PC-9 (cell line): ENCODE results near the gene EML5. TPM values are rescaled to one million over a fixed set of nuclear protein-coding genes. Genes with fewer than 3 reads are reported as not detected.
A peak's percentile ranks its signal among the peaks of the same experiment; 100 is the strongest.

ENCODE experiments used
- BruUV-seq: library from RNA; stranded (reverse); fragments of 400-500 nt; replicated peaks from 2 replicates; lab custom pipeline; 2021; lab: Mats Ljungman, UMichigan
- CTCF ChIA-PET: fragments of 300-600 bp; sonication (Branson Sonifier 250); formaldehyde crosslinking; loops from one replicate; lab custom pipeline; 2022; ENCODE audit warnings: antibody characterized with exemption; lab: Charles Lee
- POLR2A ChIA-PET: fragments of 300-600 bp; sonication (Branson Sonifier 250); formaldehyde crosslinking; loops from one replicate; lab custom pipeline; 2022; ENCODE audit warnings: antibody characterized with exemption; ENCODE audit not compliant: unreplicated experiment; lab: Charles Lee
- DNase-seq, 2 experiments: peaks; one replicate each; pipeline versions ENCODE4 v3.0.0 to v3.0.0-alpha.2; 2015 to 2022; ENCODE audit warnings: mixed read lengths in 1 of 2
- H2AFZ ChIP-seq: fragments of 200-600 bp; sonication (generic); 2 replicates; pipeline ENCODE4 v1.8.1; 2017; ENCODE audit warnings: antibody characterized with exemption
- H3F3A ChIP-seq: fragments of 200-600 bp; sonication (generic); 2 replicates; pipeline ENCODE4 v1.8.1; 2017; ENCODE audit warnings: antibody characterized with exemption, mild to moderate bottlenecking, low read depth; ENCODE audit not compliant: insufficient read depth
- H3K27ac ChIP-seq: fragments of 200-600 bp; sonication (generic); 2 replicates; pipeline ENCODE4 v1.6.1; 2016; ENCODE audit warnings: mixed run types
- H3K27me3 ChIP-seq: fragments of 200-600 bp; sonication (generic); 2 replicates; pipeline ENCODE4 v1.6.1; 2016; ENCODE audit warnings: low read depth, mixed run types; ENCODE audit not compliant: insufficient read depth
- H3K36me3 ChIP-seq: fragments of 200-600 bp; sonication (generic); 2 replicates; pipeline ENCODE4 v1.6.1; 2016; ENCODE audit warnings: low read depth, mixed run types
- H3K4me1 ChIP-seq: fragments of 200-600 bp; sonication (generic); replicated peaks from 2 replicates; pipeline ENCODE4 v1.6.1; 2016; ENCODE audit warnings: mixed run types; ENCODE audit not compliant: insufficient read depth
- H3K4me2 ChIP-seq: fragments of 200-600 bp; sonication (generic); 2 replicates; pipeline ENCODE4 v1.6.1; 2017; ENCODE audit warnings: mixed run types
- H3K4me3 ChIP-seq: fragments of 200-600 bp; sonication (generic); 2 replicates; pipeline ENCODE4 v1.6.1; 2016; ENCODE audit warnings: mixed run types
- H3K79me2 ChIP-seq: fragments of 200-600 bp; sonication (generic); 2 replicates; pipeline ENCODE4 v1.6.1; 2017; ENCODE audit warnings: low read depth, mixed run types
- H3K9me2 ChIP-seq: fragments of 200-600 bp; sonication (generic); 2 replicates; pipeline ENCODE4 v1.8.1; 2017; ENCODE audit warnings: mild to moderate bottlenecking; ENCODE audit not compliant: insufficient read depth
- H3K9me3 ChIP-seq: fragments of 200-600 bp; sonication (generic); 2 replicates; pipeline ENCODE4 v1.8.1; 2016; ENCODE audit warnings: low read depth; ENCODE audit not compliant: insufficient read depth
- H4K20me1 ChIP-seq: fragments of 200-600 bp; sonication (generic); 2 replicates; pipeline ENCODE4 v1.8.1; 2017; ENCODE audit not compliant: insufficient read depth
- CTCF ChIP-seq: fragments of 200-600 bp; sonication (generic); conservative IDR thresholded peaks from 2 replicates; pipeline ENCODE4 v1.6.1; 2017; ENCODE audit warnings: mixed run types, antibody characterized with exemption, mild to moderate bottlenecking, moderate library complexity
- EZH2 ChIP-seq: fragments of 200-600 bp; sonication (generic); IDR thresholded peaks from 2 replicates; pipeline ENCODE4 v1.8.0; 2017; ENCODE audit warnings: antibody characterized with exemption, low read depth
- intact Hi-C: fragments of 100-400 bp; cut with micrococcal nuclease; formaldehyde crosslinking; loops from one replicate; pipeline ENCODE4 v1.10.0; 2022; ENCODE audit not compliant: unreplicated experiment
- total RNA-seq: library from RNA; stranded (reverse); gene quantifications from 2 replicates; pipeline ENCODE4 v1.2.3, GENCODE V29; 2021

The EML5 gene
- total RNA-seq, 1 experiment from 2014 or later, result 0.46 TPM

DNA sequence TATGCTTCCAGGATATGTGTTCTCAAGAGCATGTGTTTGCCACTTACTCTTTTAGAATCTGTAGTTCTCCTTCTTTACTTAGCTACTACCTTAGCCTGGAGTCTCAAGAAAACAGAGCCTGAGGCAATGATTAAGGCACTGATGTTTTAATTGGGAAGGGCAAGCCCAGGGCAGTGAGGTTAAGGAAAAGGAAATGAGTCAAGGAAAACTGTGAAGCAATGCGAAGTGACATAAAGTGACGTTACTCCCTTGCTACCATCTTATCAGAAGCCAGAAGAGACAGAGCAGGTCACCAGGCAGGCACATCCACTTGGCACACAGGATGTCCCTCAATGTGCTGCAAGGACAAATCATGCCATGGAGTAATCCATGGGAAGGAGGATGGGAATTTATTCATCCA, 11.3 kb upstream of the EML5 start:
- H4K20me1 ChIP-seq, result no peaks in the 10 kb centered on the region
- H3K79me2 ChIP-seq, result no peaks in the 10 kb centered on the region
- no peak for TF ChIP-seq EZH2
- no peak for TF ChIP-seq CTCF
- no TSS peak for BruUV-seq
- no peaks in the 10 kb centered on the region for H3K9me3 ChIP-seq
- intact Hi-C loops, result no loop called here
- no peaks in the 10 kb centered on the region for H3K9me2 ChIP-seq
- ChIA-PET POLR2A (no interaction called here), CTCF (no interaction called here)
- H2AFZ ChIP-seq, result no peak overlapping the region
- H3K4me2 ChIP-seq, result no peak overlapping the region
- no peaks in the 10 kb centered on the region for H3K36me3 ChIP-seq
- no peaks in the 10 kb centered on the region for H3F3A ChIP-seq
- H3K27me3 ChIP-seq, result no peaks in the 10 kb centered on the region
- no peak overlapping the region for H3K27ac ChIP-seq
- H3K4me3 ChIP-seq, result no peak overlapping the region
- no peaks in the 10 kb centered on the region for H3K4me1 ChIP-seq
- peak in 1 of 2 experiments; percentile 34 for DNase-seq

GRCh38 chr14:88802596-88802995, 9.8 kb upstream of the EML5 start:
- Histone ChIP-seq H3K4me2 (no peak overlapping the region), H3K4me3 (no peak overlapping the region), H3K27ac (no peak overlapping the region), H3K4me1 (no peaks in the 10 kb centered on the region), H3K9me3 (no peaks in the 10 kb centered on the region), H3F3A (no peaks in the 10 kb centered on the region), H3K79me2 (no peaks in the 10 kb centered on the region), H3K36me3 (no peaks in the 10 kb centered on the region), H2AFZ (no peak overlapping the region), H3K27me3 (no peaks in the 10 kb centered on the region), H3K9me2 (no peaks in the 10 kb centered on the region), H4K20me1 (no peaks in the 10 kb centered on the region)
- TF ChIP-seq CTCF (no peak), EZH2 (no peak)
- intact Hi-C loops, result no loop called here
- no TSS peak for BruUV-seq
- POLR2A ChIA-PET, result no interaction called here
- DNase-seq, result no peak
- CTCF ChIA-PET, result no interaction called here

DNA sequence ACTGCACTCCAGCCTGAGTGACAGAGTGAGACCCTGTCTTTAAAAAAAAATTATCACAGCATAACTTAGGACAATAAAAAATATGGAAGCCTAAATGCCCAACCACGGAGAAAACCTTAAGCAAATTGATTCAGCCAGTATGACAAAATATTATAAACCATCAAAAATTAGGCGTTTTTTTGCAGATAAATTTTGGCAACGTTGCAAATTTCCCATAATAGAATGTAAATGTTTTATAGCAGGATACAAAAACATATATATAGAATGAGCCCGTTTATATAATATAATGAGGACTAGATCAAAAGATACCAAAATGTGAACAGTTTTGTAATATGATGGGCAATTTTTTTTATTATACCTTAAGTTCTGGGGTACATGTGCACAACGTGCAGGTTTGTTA, 6.8 kb upstream of the EML5 start:
- no peaks in the 10 kb centered on the region for H3K4me1 ChIP-seq
- H3F3A ChIP-seq, result no peaks in the 10 kb centered on the region
- ChIA-PET POLR2A (no interaction called here), CTCF (no interaction called here)
- H3K36me3 ChIP-seq, result no peaks in the 10 kb centered on the region
- no peaks in the 10 kb centered on the region for H3K79me2 ChIP-seq
- H3K27me3 ChIP-seq, result no peaks in the 10 kb centered on the region
- DNase-seq, result no peak
- no TSS peak for BruUV-seq
- no peak overlapping the region for H2AFZ ChIP-seq
- H3K4me3 ChIP-seq, result no peak overlapping the region
- H3K9me2 ChIP-seq, result no peaks in the 10 kb centered on the region
- intact Hi-C loops, result no loop called here
- H3K27ac ChIP-seq, result no peak overlapping the region
- TF ChIP-seq CTCF, result no peak
- TF ChIP-seq EZH2, result no peak
- no peaks in the 10 kb centered on the region for H3K9me3 ChIP-seq
- no peaks in the 10 kb centered on the region for H4K20me1 ChIP-seq
- H3K4me2 ChIP-seq, result no peak overlapping the region
